Mucosa of descending colon (tissue), 3 donors: ENCODE measurements around the gene DCAF17. TPM values are rescaled to one million over a fixed set of nuclear protein-coding genes. Genes with fewer than 3 reads are reported as not detected.

Source experiments
- ATAC-seq: fragments of 200-7000 bp; cut with Tn5 transposase; one replicate; pipeline ENCODE4 v1.9.1; 2020; ENCODE audit warnings: mild to moderate bottlenecking, moderate library complexity
- DNase-seq, 3 donors: peaks; one replicate each; pipeline ENCODE4 v3.0.0-alpha.2; 2020
- H3K36me3 ChIP-seq: fragments of 200-600 bp; one replicate; pipeline ENCODE4 v1.8.0; 2021; ENCODE audit warnings: low read depth, mild to moderate bottlenecking
- H3K4me1 ChIP-seq: fragments of 200-600 bp; one replicate; pipeline ENCODE4 v1.8.0; 2021; ENCODE audit warnings: low read depth, mild to moderate bottlenecking
- H3K4me3 ChIP-seq: fragments of 200-600 bp; one replicate; pipeline ENCODE4 v1.8.0; 2021; ENCODE audit warnings: mild to moderate bottlenecking
- H3K9me3 ChIP-seq: fragments of 200-600 bp; one replicate; pipeline ENCODE4 v1.8.0; 2021; ENCODE audit warnings: mild to moderate bottlenecking
- intact Hi-C, 2 donors: fragments of 100-400 bp; cut with DNase I in 1 of 2; cut with micrococcal nuclease in 1 of 2; formaldehyde crosslinking; loops; one replicate each; pipeline versions ENCODE4 v1.11.0 to v1.11.1; 2022; cut with DNase I, micrococcal nuclease
- total RNA-seq, 3 donors: library from RNA; stranded (reverse); fragmentation: NEBNext Ultra II Directional in 2 of 3; extraction: Animal tissue kit (Norgen Biotek cat#: 25700) in 2 of 3; gene quantifications; one replicate each; pipeline versions ENCODE4 v1.2.1 to v1.2.4, GENCODE V29; 2021 to 2023
- TF ChIP-seq, protein P1 (sequence below): fragments of 200-600 bp; IDR thresholded peaks from one replicate; pipeline ENCODE4 v1.8.0; 2022; ENCODE audit warnings: antibody characterized with exemption, mild to moderate bottlenecking
- donor health status: DM: no; HTN: no; CAD: no; lungs with moderate emphysema.
- donor health status: DM: no; HTN: no; CAD: no.
- donor health status: DM: no; HTN: yes; CAD: no.

Gene DCAF17
- total RNA-seq, 3 donors from 2014 or later = 12.0 to 21.5 (median 14.2) TPM

DNA sequence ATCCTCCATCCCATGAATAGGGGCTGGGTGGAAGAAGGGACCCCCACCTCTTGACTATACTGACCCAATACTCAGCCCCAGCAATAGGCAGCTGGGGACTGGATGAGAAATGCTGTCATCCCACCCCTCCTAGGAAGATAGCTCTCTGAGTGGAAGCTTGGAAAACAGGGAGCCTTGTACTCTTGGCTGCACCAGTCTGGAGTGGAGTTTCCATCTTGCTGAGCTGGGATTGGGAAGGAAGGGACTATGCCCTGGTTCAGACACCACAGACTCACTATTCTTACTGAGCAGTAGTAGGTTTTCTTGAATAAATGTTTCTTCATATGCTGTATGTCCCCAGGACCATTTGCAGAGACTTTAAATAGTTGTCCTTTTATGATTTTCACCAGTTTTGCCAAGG lies 7.4 kb downstream of the DCAF17 start:
- no peak for ATAC-seq
- intact Hi-C loops = no loop called here
- TF ChIP-seq, protein P1, sequence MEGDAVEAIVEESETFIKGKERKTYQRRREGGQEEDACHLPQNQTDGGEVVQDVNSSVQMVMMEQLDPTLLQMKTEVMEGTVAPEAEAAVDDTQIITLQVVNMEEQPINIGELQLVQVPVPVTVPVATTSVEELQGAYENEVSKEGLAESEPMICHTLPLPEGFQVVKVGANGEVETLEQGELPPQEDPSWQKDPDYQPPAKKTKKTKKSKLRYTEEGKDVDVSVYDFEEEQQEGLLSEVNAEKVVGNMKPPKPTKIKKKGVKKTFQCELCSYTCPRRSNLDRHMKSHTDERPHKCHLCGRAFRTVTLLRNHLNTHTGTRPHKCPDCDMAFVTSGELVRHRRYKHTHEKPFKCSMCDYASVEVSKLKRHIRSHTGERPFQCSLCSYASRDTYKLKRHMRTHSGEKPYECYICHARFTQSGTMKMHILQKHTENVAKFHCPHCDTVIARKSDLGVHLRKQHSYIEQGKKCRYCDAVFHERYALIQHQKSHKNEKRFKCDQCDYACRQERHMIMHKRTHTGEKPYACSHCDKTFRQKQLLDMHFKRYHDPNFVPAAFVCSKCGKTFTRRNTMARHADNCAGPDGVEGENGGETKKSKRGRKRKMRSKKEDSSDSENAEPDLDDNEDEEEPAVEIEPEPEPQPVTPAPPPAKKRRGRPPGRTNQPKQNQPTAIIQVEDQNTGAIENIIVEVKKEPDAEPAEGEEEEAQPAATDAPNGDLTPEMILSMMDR = no peak

DNA sequence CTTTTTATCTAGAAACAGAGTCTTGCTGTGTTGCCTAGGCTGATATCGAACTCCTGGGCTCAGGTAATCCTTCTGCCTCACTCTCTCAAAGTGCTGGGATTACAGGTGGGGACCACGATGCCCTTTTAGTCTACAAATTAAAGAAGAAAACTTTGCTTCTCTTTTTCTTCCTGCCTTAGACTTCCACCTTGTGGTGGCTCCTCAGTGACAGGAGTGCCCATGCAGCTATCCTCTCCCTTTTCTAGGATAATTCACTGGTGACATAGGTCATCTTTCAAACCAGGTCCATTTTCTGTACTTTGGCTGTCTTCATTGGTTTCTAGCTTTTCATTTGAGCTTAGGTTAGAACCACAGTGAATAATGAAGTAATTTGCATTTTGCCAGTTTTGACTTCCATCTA lies 13.6 kb downstream of the DCAF17 start:
- TF ChIP-seq, protein P1 = no peak
- H3K4me1 ChIP-seq = no peaks in the 10 kb centered on the region
- no peaks in the 10 kb centered on the region for H3K9me3 ChIP-seq
- ATAC-seq (no peak), DNase-seq (no peak)
- intact Hi-C loops = no loop called here
- no peaks in the 10 kb centered on the region for H3K36me3 ChIP-seq
- H3K4me3 ChIP-seq = no peak overlapping the region

More for the DNA sequence above, 7.4 kb downstream of the DCAF17 start:
- no peaks in the 10 kb centered on the region for H3K36me3 ChIP-seq
- H3K4me3 ChIP-seq = no peak overlapping the region
- no peaks in the 10 kb centered on the region for H3K4me1 ChIP-seq
- DNase-seq = no peak
- no peaks in the 10 kb centered on the region for H3K9me3 ChIP-seq

DNA sequence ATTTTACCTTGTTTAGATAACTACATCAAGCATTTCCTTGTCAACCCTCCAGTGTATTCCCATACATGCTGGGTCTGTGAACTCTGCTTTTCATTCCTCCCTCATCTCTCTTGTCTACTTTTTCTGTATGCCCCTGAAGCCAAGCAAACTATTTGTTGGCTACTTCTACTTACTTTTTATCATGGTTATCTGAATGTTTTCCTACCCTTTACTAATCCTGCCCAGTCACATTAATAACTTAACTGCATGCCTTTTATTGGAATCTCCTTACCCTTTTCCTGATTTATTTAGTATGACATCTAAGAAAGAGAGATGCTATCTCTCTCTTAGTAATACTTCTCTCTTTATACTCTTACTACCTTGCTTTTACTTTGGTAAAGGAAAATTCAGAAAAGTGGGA lies 17.0 kb downstream of the DCAF17 start:
- no peak for ATAC-seq
- H3K4me1 ChIP-seq = no peaks in the 10 kb centered on the region
- H3K4me3 ChIP-seq = no peak overlapping the region
- peaks cover 2% of the 10 kb centered on the region for H3K9me3 ChIP-seq
- TF ChIP-seq, protein P1 = no peak
- H3K36me3 ChIP-seq = no peaks in the 10 kb centered on the region
- intact Hi-C loops = no loop called here
- no peak for DNase-seq

DNA sequence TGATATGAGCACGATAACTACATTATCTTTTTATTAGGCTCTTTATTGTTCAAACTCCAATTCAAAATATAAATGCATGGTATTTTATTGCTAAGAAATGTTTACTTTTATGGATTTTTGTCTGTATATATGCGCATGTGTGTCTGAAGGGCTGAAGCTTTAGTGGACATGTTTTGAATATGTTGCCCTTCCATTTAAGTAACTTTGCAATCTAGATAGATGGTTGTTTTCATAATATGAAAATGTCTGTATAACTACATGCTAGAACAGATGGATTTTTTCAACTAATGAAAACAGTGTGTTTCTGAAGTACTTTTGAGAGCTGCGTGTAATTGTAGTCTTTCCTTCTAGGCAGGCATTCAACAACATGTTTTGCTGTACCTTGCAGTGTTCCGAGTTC lies 18.7 kb downstream of the DCAF17 start:
- Histone ChIP-seq H3K4me3 (no peak overlapping the region), H3K4me1 (no peaks in the 10 kb centered on the region), H3K9me3 (peaks cover 6% of the 10 kb centered on the region), H3K36me3 (no peaks in the 10 kb centered on the region)
- no peak for ATAC-seq
- intact Hi-C loops = no loop called here
- TF ChIP-seq, protein P1 = no peak
- DNase-seq = no peak

DNA sequence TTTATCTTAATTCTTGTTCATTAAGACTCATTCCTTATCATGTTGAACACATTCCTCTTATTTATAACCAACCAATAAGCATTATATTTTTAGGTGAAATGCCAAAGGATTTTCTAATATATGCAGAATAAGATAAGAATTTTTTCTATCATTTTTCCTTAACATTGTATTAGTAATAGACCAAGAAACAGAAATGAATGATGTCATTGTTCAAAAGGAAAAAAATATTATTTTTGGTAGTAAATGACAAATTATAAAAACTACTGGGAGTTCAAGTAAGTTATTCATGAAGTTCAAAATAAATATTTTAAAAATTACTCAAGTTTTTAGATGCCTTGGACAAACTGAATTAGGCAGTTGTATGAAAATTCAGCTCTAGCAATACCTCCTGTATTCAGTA lies 25.5 kb downstream of the DCAF17 start:
- intact Hi-C loops = no loop called here
- Histone ChIP-seq H3K4me1 (no peaks in the 10 kb centered on the region), H3K36me3 (no peaks in the 10 kb centered on the region), H3K9me3 (peaks cover 6% of the 10 kb centered on the region), H3K4me3 (no peak overlapping the region)
- TF ChIP-seq, protein P1 = no peak
- no peak for ATAC-seq
- no peak for DNase-seq

DNA sequence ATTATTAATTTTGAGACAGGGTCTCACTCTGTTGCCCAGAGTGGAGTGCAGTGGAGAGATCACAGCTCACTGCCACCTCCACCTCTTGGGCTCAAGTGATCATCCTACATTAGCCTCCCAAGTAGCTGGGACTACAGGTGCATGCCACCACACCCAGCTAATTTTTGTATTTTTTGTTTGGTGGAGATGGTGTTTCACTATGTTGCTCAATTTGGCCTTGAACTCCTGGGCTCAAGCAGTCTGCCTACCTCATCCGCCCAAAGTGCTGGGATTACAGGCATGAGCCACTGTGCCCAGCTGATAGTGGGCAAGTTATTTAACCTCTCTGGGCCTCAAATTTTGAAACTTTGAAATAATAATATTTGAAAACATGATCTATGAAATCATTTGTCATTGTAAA lies 26.5 kb downstream of the DCAF17 start:
- no peak for ATAC-seq
- H3K9me3 ChIP-seq = peaks cover 6% of the 10 kb centered on the region
- H3K4me3 ChIP-seq = no peak overlapping the region
- H3K4me1 ChIP-seq = no peaks in the 10 kb centered on the region
- intact Hi-C loops = no loop called here
- DNase-seq = no peak
- TF ChIP-seq, protein P1 = no peak
- H3K36me3 ChIP-seq = no peaks in the 10 kb centered on the region
